ENCODE data around the gene SLC25A14. TPM values are rescaled to one million over a fixed set of nuclear protein-coding genes. Genes with fewer than 3 reads are reported as not detected.
A peak's percentile ranks its signal among the peaks of the same experiment; 100 is the strongest.

The SLC25A14 gene
- total and polyA plus RNA-seq, 2 donors from 2014 or later: 12.5 to 13.2 TPM

GRCh38 chrX:130416785-130417184, 77.1 kb downstream of the SLC25A14 start:
- Histone ChIP-seq H3K27ac (ENCODE audit: low read depth in 2 of 2, low read length in 2 of 2) (no peak overlapping the region), H3K9ac (ENCODE audit: low read length in 3 of 3) (no peak overlapping the region), H3K4me3 (ENCODE audit: low read length in 3 of 3) (no peak overlapping the region), H3K4me1 (ENCODE audit: control insufficient read depth in 2 of 3, insufficient read depth in 2 of 3, low read depth in 1 of 3, low read length in 3 of 3) (no peaks in the 10 kb centered on the region), H3K36me3 (ENCODE audit: control insufficient read depth in 2 of 3, insufficient read depth in 3 of 3, low read length in 3 of 3) (no peaks in the 10 kb centered on the region), H3K9me3 (ENCODE audit: control insufficient read depth in 2 of 3, insufficient read depth in 1 of 3, low read length in 3 of 3) (no peaks in the 10 kb centered on the region), H3K27me3 (ENCODE audit: control insufficient read depth, insufficient read depth, low read length) (no peaks in the 10 kb centered on the region)
- DNase-seq (no peak), FAIRE-seq (no peak)
- intact Hi-C loops (cut with DNase I): no loop called here
- no peak for TF ChIP-seq CTCF (IDR thresholded peaks at IDR 0.05; ENCODE audit: borderline replicate concordance, extremely low read depth, insufficient read depth)

GRCh38 chrX:130418066-130418465, 78.3 kb downstream of the SLC25A14 start:
- Histone ChIP-seq H3K4me1 (ENCODE audit: control insufficient read depth in 2 of 3, insufficient read depth in 2 of 3, low read depth in 1 of 3, low read length in 3 of 3) (no peaks in the 10 kb centered on the region), H3K27me3 (ENCODE audit: control insufficient read depth, insufficient read depth, low read length) (no peaks in the 10 kb centered on the region), H3K9me3 (ENCODE audit: control insufficient read depth in 2 of 3, insufficient read depth in 1 of 3, low read length in 3 of 3) (no peaks in the 10 kb centered on the region), H3K4me3 (ENCODE audit: low read length in 3 of 3) (no peak overlapping the region), H3K9ac (ENCODE audit: low read length in 3 of 3) (no peak overlapping the region), H3K27ac (ENCODE audit: low read depth in 2 of 2, low read length in 2 of 2) (no peak overlapping the region), H3K36me3 (ENCODE audit: control insufficient read depth in 2 of 3, insufficient read depth in 3 of 3, low read length in 3 of 3) (no peaks in the 10 kb centered on the region)
- DNase-seq: no peak
- FAIRE-seq: no peak
- TF ChIP-seq CTCF (IDR thresholded peaks at IDR 0.05; ENCODE audit: borderline replicate concordance, extremely low read depth, insufficient read depth): no peak
- intact Hi-C loops (cut with DNase I): no loop called here

GRCh38 chrX:130418740-130419139, 79.0 kb downstream of the SLC25A14 start:
- Histone ChIP-seq H3K9me3 (ENCODE audit: control insufficient read depth in 2 of 3, insufficient read depth in 1 of 3, low read length in 3 of 3) (no peaks in the 10 kb centered on the region), H3K4me1 (ENCODE audit: control insufficient read depth in 2 of 3, insufficient read depth in 2 of 3, low read depth in 1 of 3, low read length in 3 of 3) (no peaks in the 10 kb centered on the region), H3K9ac (ENCODE audit: low read length in 3 of 3) (no peak overlapping the region), H3K4me3 (ENCODE audit: low read length in 3 of 3) (no peak overlapping the region), H3K27ac (ENCODE audit: low read depth in 2 of 2, low read length in 2 of 2) (no peak overlapping the region), H3K27me3 (ENCODE audit: control insufficient read depth, insufficient read depth, low read length) (no peaks in the 10 kb centered on the region), H3K36me3 (ENCODE audit: control insufficient read depth in 2 of 3, insufficient read depth in 3 of 3, low read length in 3 of 3) (no peaks in the 10 kb centered on the region)
- no peak for TF ChIP-seq CTCF (IDR thresholded peaks at IDR 0.05; ENCODE audit: borderline replicate concordance, extremely low read depth, insufficient read depth)
- DNase-seq (no peak), FAIRE-seq (no peak)
- intact Hi-C loops (cut with DNase I): no loop called here

- H3K4me3 ChIP-seq (ENCODE audit: low read length in 3 of 3): no peak overlapping the region
- H3K27me3 ChIP-seq (ENCODE audit: control insufficient read depth, insufficient read depth, low read length): no peaks in the 10 kb centered on the region
- FAIRE-seq (no peak), DNase-seq (peak in 3 of 5 donors; percentile 24 to 55 (median 53))
- no peaks in the 10 kb centered on the region for H3K4me1 ChIP-seq (ENCODE audit: control insufficient read depth in 2 of 3, insufficient read depth in 2 of 3, low read depth in 1 of 3, low read length in 3 of 3)
- intact Hi-C loops (cut with DNase I): no loop called here
- no peaks in the 10 kb centered on the region for H3K9me3 ChIP-seq (ENCODE audit: control insufficient read depth in 2 of 3, insufficient read depth in 1 of 3, low read length in 3 of 3)
- no peak overlapping the region for H3K9ac ChIP-seq (ENCODE audit: low read length in 3 of 3)
- H3K27ac ChIP-seq (ENCODE audit: low read depth in 2 of 2, low read length in 2 of 2): no peak overlapping the region
- no peak for TF ChIP-seq CTCF (IDR thresholded peaks at IDR 0.05; ENCODE audit: borderline replicate concordance, extremely low read depth, insufficient read depth)
- no peaks in the 10 kb centered on the region for H3K36me3 ChIP-seq (ENCODE audit: control insufficient read depth in 2 of 3, insufficient read depth in 3 of 3, low read length in 3 of 3)
Observed at GRCh38 chrX:130419263-130419662, 79.5 kb downstream of the SLC25A14 start.

Data from kidney (tissue), 14 donors.